Mesenchymal stem cell (in vitro differentiated cells and primary cell): ENCODE measurements around the gene ARF1.

ENCODE experiments used
- DNase-seq: peaks from one replicate; pipeline ENCODE4 v3.0.0-alpha.2; 2013
- H2AFZ ChIP-seq: one replicate; pipeline ENCODE4 v1.6.1; 2013; ENCODE audit warnings: low read depth, mild to moderate bottlenecking, control low read depth, inconsistent platforms, low read length, moderate library complexity
- H2AK5ac ChIP-seq: 2 replicates; pipeline ENCODE4 v1.6.1; 2013; ENCODE audit warnings: low read length, moderate library complexity, mild to moderate bottlenecking, inconsistent platforms; ENCODE audit not compliant: severe bottlenecking
- H2BK120ac ChIP-seq: one replicate; pipeline ENCODE4 v1.6.1; 2013; ENCODE audit warnings: low read depth, mild to moderate bottlenecking, inconsistent platforms, low read length, moderate library complexity
- H2BK12ac ChIP-seq, 2 experiments: one replicate each; pipeline ENCODE4 v1.6.1; 2013; ENCODE audit warnings: inconsistent platforms in 2 of 2, low read length in 2 of 2, mild to moderate bottlenecking in 2 of 2, moderate library complexity in 2 of 2, control low read depth in 1 of 2
- H2BK15ac ChIP-seq: one replicate; pipeline ENCODE4 v1.6.1; 2013; ENCODE audit warnings: mild to moderate bottlenecking, low read depth, inconsistent platforms; ENCODE audit not compliant: poor library complexity, severe bottlenecking
- H2BK5ac ChIP-seq: 2 replicates; pipeline ENCODE4 v1.6.1; 2013; ENCODE audit warnings: low read depth, mild to moderate bottlenecking, low read length, control low read depth, inconsistent platforms; ENCODE audit not compliant: poor library complexity, severe bottlenecking
- H3K14ac ChIP-seq, 2 experiments: one replicate each; pipeline ENCODE4 v1.6.1; 2013; ENCODE audit warnings: inconsistent platforms in 2 of 2, low read length in 2 of 2, control low read depth in 1 of 2, mild to moderate bottlenecking in 1 of 2, moderate library complexity in 1 of 2
- H3K18ac ChIP-seq, 2 experiments: one replicate each; pipeline ENCODE4 v1.6.1; 2013; ENCODE audit warnings: inconsistent platforms in 2 of 2, low read length in 2 of 2, control low read depth in 1 of 2, low read depth in 1 of 2, mild to moderate bottlenecking in 1 of 2
- H3K23ac ChIP-seq, 2 experiments: one replicate each; pipeline ENCODE4 v1.6.1; 2013; ENCODE audit warnings: inconsistent platforms in 2 of 2, low read length in 2 of 2, mild to moderate bottlenecking in 2 of 2, moderate library complexity in 2 of 2, control low read depth in 1 of 2
- H3K27ac ChIP-seq: 2 replicates; pipeline ENCODE4 v1.5.1; 2013; ENCODE audit warnings: mild to moderate bottlenecking, moderate library complexity, low read length, control low read depth, inconsistent platforms; ENCODE audit not compliant: poor library complexity, severe bottlenecking
- H3K27me3 ChIP-seq, 2 experiments: 2 replicates each; pipeline versions ENCODE4 v1.6.1 to v1.7.0; 2013; ENCODE audit warnings: low read length in 2 of 2, mild to moderate bottlenecking in 2 of 2, moderate library complexity in 2 of 2, control low read depth in 1 of 2, inconsistent platforms in 1 of 2; ENCODE audit not compliant: control insufficient read depth in 1 of 2, insufficient read depth in 1 of 2
- H3K36me3 ChIP-seq, 2 experiments: 2 replicates each; pipeline versions ENCODE4 v1.6.1 to v1.7.0; 2013; ENCODE audit warnings: low read length in 2 of 2, control low read depth in 1 of 2, inconsistent platforms in 1 of 2, low read depth in 1 of 2, mild to moderate bottlenecking in 1 of 2; ENCODE audit not compliant: insufficient read depth in 2 of 2, control insufficient read depth in 1 of 2
- H3K4ac ChIP-seq, 2 experiments: one replicate each; pipeline ENCODE4 v1.6.1; 2013; ENCODE audit warnings: inconsistent platforms in 2 of 2, low read length in 2 of 2, mild to moderate bottlenecking in 2 of 2, moderate library complexity in 2 of 2, control low read depth in 1 of 2, low read depth in 1 of 2
- H3K4me1 ChIP-seq: 2 replicates; pipeline ENCODE4 v1.6.1; 2013; ENCODE audit warnings: low read depth, low read length, control low read depth; ENCODE audit not compliant: control insufficient read depth, insufficient read depth
- H3K4me2 ChIP-seq: 2 replicates; pipeline ENCODE4 v1.6.1; 2013; ENCODE audit warnings: low read length, mild to moderate bottlenecking, inconsistent platforms; ENCODE audit not compliant: poor library complexity, severe bottlenecking
- H3K4me3 ChIP-seq, 2 experiments: 2 replicates each; pipeline versions ENCODE4 v1.5.1 to v1.7.0; 2013; ENCODE audit warnings: low read length in 2 of 2, mild to moderate bottlenecking in 2 of 2, control low read depth in 1 of 2, low read depth in 1 of 2; ENCODE audit not compliant: insufficient read depth in 1 of 2
- H3K79me1 ChIP-seq: replicated peaks from 2 replicates; pipeline ENCODE4 v1.6.1; 2013; ENCODE audit warnings: mild to moderate bottlenecking, control low read depth, low read length, inconsistent platforms; ENCODE audit not compliant: poor library complexity, severe bottlenecking
- H3K9ac ChIP-seq: 2 replicates; pipeline ENCODE4 v1.7.0; 2013; ENCODE audit warnings: mild to moderate bottlenecking, low read length, moderate library complexity
- H3K9me3 ChIP-seq: 2 replicates; pipeline ENCODE4 v1.7.0; 2013; ENCODE audit warnings: mild to moderate bottlenecking, low read length; ENCODE audit not compliant: control insufficient read depth
- H4K8ac ChIP-seq: one replicate; pipeline ENCODE4 v1.6.1; 2013; ENCODE audit warnings: inconsistent platforms, mild to moderate bottlenecking, low read length, moderate library complexity
- H4K91ac ChIP-seq: one replicate; pipeline ENCODE4 v1.6.1; 2013; ENCODE audit warnings: mild to moderate bottlenecking, low read length, inconsistent platforms
- WGBS: methylation state at CpG from one replicate; pipeline ENCODE4 v1.1.7; 2013; ENCODE audit warnings: mixed read lengths; 5-methylcytosine and 5-hydroxymethylcytosine counted together

The ARF1 gene

GRCh38 chr1:228046421-228047182, 35.9 kb upstream of the ARF1 start:
- WGBS, result 88% methylated on average over 8 of the region's 8 CpGs

GRCh38 chr1:228047183-228047466, 35.4 kb upstream of the ARF1 start:
- H2BK120ac ChIP-seq, result no peak overlapping the region

More at GRCh38 chr1:228046421-228047182, 35.9 kb upstream of the ARF1 start:
- Histone ChIP-seq H3K4me2 (no peak overlapping the region), H4K91ac (peak overlapping the region; percentile 90), H2BK5ac (no peak overlapping the region), H3K9ac (no peak overlapping the region), H4K8ac (no peak overlapping the region), H3K79me1 (no peaks in the 10 kb centered on the region), H2BK12ac (no peak overlapping the region), H3K36me3 (no peaks in the 10 kb centered on the region), H3K4ac (no peak overlapping the region), H3K14ac (peak overlapping the region in 1 of 2 experiments; percentile 79), H3K27me3 (peaks cover 25 to 71% of the 10 kb centered on the region in 2 experiments), H3K27ac (no peak overlapping the region), H2AFZ (no peak overlapping the region), H3K23ac (no peak overlapping the region), H2AK5ac (no peak overlapping the region), H3K4me3 (peak overlapping the region in 1 of 2 experiments; percentile 26), H3K9me3 (no peaks in the 10 kb centered on the region), H3K4me1 (peaks cover 4% of the 10 kb centered on the region), H2BK15ac (no peak overlapping the region), H3K18ac (no peak overlapping the region), H2BK120ac (no peak overlapping the region)
- no peak for DNase-seq

GRCh38 chr1:228048120-228048519, 34.4 kb upstream of the ARF1 start:
- no peak overlapping the region for H2AK5ac ChIP-seq
- 51% methylated on average over 2 of the region's 5 CpGs for WGBS
- no peak overlapping the region for H2BK120ac ChIP-seq
- H3K79me1 ChIP-seq, result no peaks in the 10 kb centered on the region
- H4K8ac ChIP-seq, result no peak overlapping the region
- no peak overlapping the region for H2BK12ac ChIP-seq
- H3K18ac ChIP-seq, result no peak overlapping the region
- H3K27me3 ChIP-seq, result peaks cover 29 to 70% of the 10 kb centered on the region in 2 experiments
- no peak overlapping the region for H4K91ac ChIP-seq
- H3K4me2 ChIP-seq, result no peak overlapping the region
- H2BK5ac ChIP-seq, result no peak overlapping the region
- no peak for DNase-seq
- no peak overlapping the region for H3K14ac ChIP-seq
- H3K9ac ChIP-seq, result no peak overlapping the region
- no peak overlapping the region for H3K23ac ChIP-seq
- H2BK15ac ChIP-seq, result no peak overlapping the region
- peaks cover 4% of the 10 kb centered on the region for H3K4me1 ChIP-seq
- no peaks in the 10 kb centered on the region for H3K36me3 ChIP-seq
- H3K4me3 ChIP-seq, result no peak overlapping the region
- H3K27ac ChIP-seq, result no peak overlapping the region
- H2AFZ ChIP-seq, result no peak overlapping the region
- H3K9me3 ChIP-seq, result no peaks in the 10 kb centered on the region
- no peak overlapping the region for H3K4ac ChIP-seq

More at GRCh38 chr1:228047183-228047466, 35.4 kb upstream of the ARF1 start:
- WGBS, result 87% methylated on average over 7 of the region's 7 CpGs
- Histone ChIP-seq H3K18ac (no peak overlapping the region), H2AFZ (no peak overlapping the region), H3K36me3 (no peaks in the 10 kb centered on the region), H3K79me1 (no peaks in the 10 kb centered on the region), H3K23ac (no peak overlapping the region), H3K27ac (no peak overlapping the region), H3K27me3 (peaks cover 25 to 69% of the 10 kb centered on the region in 2 experiments), H3K4me1 (peaks cover 4% of the 10 kb centered on the region), H2BK5ac (no peak overlapping the region), H2BK15ac (no peak overlapping the region), H4K8ac (no peak overlapping the region), H3K9ac (no peak overlapping the region), H3K4me2 (no peak overlapping the region), H3K9me3 (no peaks in the 10 kb centered on the region), H4K91ac (no peak overlapping the region), H3K14ac (no peak overlapping the region), H2BK12ac (no peak overlapping the region), H3K4me3 (no peak overlapping the region), H3K4ac (no peak overlapping the region), H2AK5ac (no peak overlapping the region)
- no peak for DNase-seq

GRCh38 chr1:228048659-228049298, 33.7 kb upstream of the ARF1 start:
- Histone ChIP-seq H4K91ac (no peak overlapping the region), H3K14ac (no peak overlapping the region), H2BK5ac (no peak overlapping the region), H3K27me3 (peaks cover 24 to 74% of the 10 kb centered on the region in 2 experiments), H2AK5ac (no peak overlapping the region), H3K36me3 (no peaks in the 10 kb centered on the region), H3K27ac (no peak overlapping the region), H3K79me1 (no peaks in the 10 kb centered on the region), H3K23ac (no peak overlapping the region), H3K4me3 (no peak overlapping the region), H3K4me2 (no peak overlapping the region), H2BK15ac (no peak overlapping the region), H3K18ac (no peak overlapping the region), H2AFZ (no peak overlapping the region), H4K8ac (no peak overlapping the region), H3K9me3 (peaks cover 5% of the 10 kb centered on the region), H2BK12ac (no peak overlapping the region), H3K9ac (no peak overlapping the region), H3K4ac (no peak overlapping the region), H2BK120ac (no peak overlapping the region), H3K4me1 (peaks cover 4% of the 10 kb centered on the region)
- DNase-seq, result no peak
- 86% methylated on average over 6 of the region's 6 CpGs for WGBS
